K562 (cell line): ENCODE results near the gene GLIS1. TPM values are rescaled to one million over a fixed set of nuclear protein-coding genes. Genes with fewer than 3 reads are reported as not detected.

Source experiments
- CBFA2T2 ChIP-seq: fragments of 450-650 bp; conservative IDR thresholded peaks from 2 replicates; pipeline ENCODE4 v1.6.1; 2017; ENCODE audit warnings: mild to moderate bottlenecking
- CBFA2T3 ChIP-seq: fragments of 450-650 bp; IDR thresholded peaks from 2 replicates; pipeline ENCODE4 v1.6.1; 2017
- CXXC5 ChIP-seq: fragments of 250-450 bp; sonication (Bioruptor Pico); IDR thresholded peaks from 2 replicates; pipeline ENCODE4 v1.8.0; 2022; ENCODE audit warnings: inconsistent platforms, mild to moderate bottlenecking, moderate library complexity
- FOXK2 ChIP-seq, 2 experiments: fragments of 450-650 bp; IDR thresholded peaks in 1 of 2; conservative IDR thresholded peaks in 1 of 2; 2 replicates each; pipeline ENCODE4 v1.6.1; 2016; ENCODE audit warnings: low read depth in 2 of 2, mild to moderate bottlenecking in 1 of 2
- MGA ChIP-seq: fragments of 450-650 bp; IDR thresholded peaks from 2 replicates; pipeline ENCODE4 v1.6.1; 2016; ENCODE audit warnings: mild to moderate bottlenecking, moderate library complexity
- NCOR1 ChIP-seq: fragments of 450-650 bp; IDR thresholded peaks from 2 replicates; pipeline ENCODE4 v1.6.1; 2016; ENCODE audit warnings: mild to moderate bottlenecking, moderate library complexity
- RCOR1 ChIP-seq, 2 experiments: IDR thresholded peaks; 2 replicates each; pipeline ENCODE4 v1.6.1; 2012; ENCODE audit warnings: low read depth in 2 of 2, low read length in 2 of 2, borderline replicate concordance in 1 of 2, improper control_type of control experiment in 1 of 2
- SOX6 ChIP-seq: fragments of 450-650 bp; IDR thresholded peaks from 2 replicates; pipeline ENCODE4 v1.6.1; 2014; ENCODE audit warnings: mild to moderate bottlenecking
- TCF3 ChIP-seq: sonication (generic); formaldehyde crosslinking; IDR thresholded peaks from 2 replicates; pipeline ENCODE4 v1.4.0; 2020; ENCODE audit warnings: mild to moderate bottlenecking, missing genetic modification reagents
- ZBTB9 ChIP-seq: fragments of 450-650 bp; formaldehyde crosslinking; IDR thresholded peaks from 2 replicates; pipeline ENCODE4 v1.4.0; 2020; ENCODE audit warnings: mild to moderate bottlenecking, moderate library complexity
- ZNF707 ChIP-seq: fragments of 250-450 bp; sonication (Bioruptor Pico); conservative IDR thresholded peaks from 2 replicates; pipeline ENCODE4 v1.8.0; 2022; ENCODE audit warnings: inconsistent platforms, mild to moderate bottlenecking, moderate library complexity
- polyA plus RNA-seq, 8 experiments: library from polyadenylated mRNA; depleted of rRNA in 4 of 8; stranded (reverse) in 5 of 8; unstranded in 3 of 8; fragments of >200 nt; fragmentation: Nextera tagmentation in 2 of 8; fragmentation: Illumina TruSeq in 1 of 8; extraction: Ambion mirVana in 2 of 8; extraction: Trizol in 1 of 8; gene quantifications; 2 replicates each; pipeline versions ENCODE4 v1.2.1 to v1.2.3, GENCODE V29; 2011 to 2014; ENCODE audit warnings: inconsistent platforms in 1 of 8, missing spikeins in 1 of 8
- total RNA-seq, 7 experiments: library from RNA; depleted of rRNA in 6 of 7; stranded (reverse); fragments of >200 nt in 6 of 7; fragmentation: Illumina TruSeq in 2 of 7; extraction: Trizol in 2 of 7; gene quantifications; 2 replicates each; pipeline versions ENCODE4 v1.2.1 to v1.2.3, GENCODE V29; 2011 to 2021; ENCODE audit warnings: low replicate concordance in 1 of 7
- TF ChIP-seq, protein P1 (sequence below), 2 experiments: fragments of 450-650 bp; conservative IDR thresholded peaks; 2 replicates each; pipeline ENCODE4 v1.6.1; 2017; ENCODE audit warnings: mild to moderate bottlenecking in 2 of 2, moderate library complexity in 2 of 2
- TF ChIP-seq, protein P2 (sequence below): sonication (generic); formaldehyde crosslinking; IDR thresholded peaks from 2 replicates; pipeline ENCODE4 v1.9.0; 2022; ENCODE audit warnings: mild to moderate bottlenecking, missing genetic modification reagents

Gene GLIS1
- total and polyA plus RNA-seq, 9 of the 15 experiments (the other 6 are each of a cell fraction or from before 2014, with no cell fraction given), result not detected

DNA sequence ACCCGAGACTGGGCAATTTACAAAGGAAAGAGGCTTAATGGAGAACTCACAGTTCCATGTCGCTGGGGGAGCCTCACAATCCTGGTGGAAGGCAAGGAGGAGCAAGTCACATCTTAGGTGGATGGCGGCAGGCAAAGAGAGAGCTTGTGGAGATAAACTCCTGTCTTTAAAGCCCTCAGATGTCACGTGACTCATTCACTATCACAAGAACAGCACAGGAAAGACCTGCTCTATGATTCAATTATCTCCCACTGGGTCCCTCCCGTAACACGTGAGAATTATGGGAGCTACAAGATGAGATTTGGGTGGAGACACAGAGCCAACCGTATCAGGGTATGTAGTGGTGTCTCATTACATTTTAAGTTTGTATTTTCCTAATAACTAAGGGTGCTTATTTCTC, 21.5 kb upstream of the GLIS1 start (continued):
- TF ChIP-seq, protein P1, sequence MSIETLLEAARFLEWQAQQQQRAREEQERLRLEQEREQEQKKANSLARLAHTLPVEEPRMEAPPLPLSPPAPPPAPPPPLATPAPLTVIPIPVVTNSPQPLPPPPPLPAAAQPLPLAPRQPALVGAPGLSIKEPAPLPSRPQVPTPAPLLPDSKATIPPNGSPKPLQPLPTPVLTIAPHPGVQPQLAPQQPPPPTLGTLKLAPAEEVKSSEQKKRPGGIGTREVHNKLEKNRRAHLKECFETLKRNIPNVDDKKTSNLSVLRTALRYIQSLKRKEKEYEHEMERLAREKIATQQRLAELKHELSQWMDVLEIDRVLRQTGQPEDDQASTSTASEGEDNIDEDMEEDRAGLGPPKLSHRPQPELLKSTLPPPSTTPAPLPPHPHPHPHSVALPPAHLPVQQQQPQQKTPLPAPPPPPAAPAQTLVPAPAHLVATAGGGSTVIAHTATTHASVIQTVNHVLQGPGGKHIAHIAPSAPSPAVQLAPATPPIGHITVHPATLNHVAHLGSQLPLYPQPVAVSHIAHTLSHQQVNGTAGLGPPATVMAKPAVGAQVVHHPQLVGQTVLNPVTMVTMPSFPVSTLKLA (conservative IDR thresholded peaks at IDR 0.05), result peak; percentile 48 to 63; a peak in 3 of 4 replicates
- TF ChIP-seq MGA (peak; percentile 45; the same call in 1 of the 2 replicates), CXXC5 (CRISPR knock-in tag) (peak; percentile 43; the same call in 1 of the 2 replicates), ZNF707 (0 out of 2 replicates have a peak, but pooled peaks have one; percentile 35), TCF3 (CRISPR knock-in tag) (peak; percentile 45), CBFA2T2 (peak; percentile 92), SOX6 (peak; percentile 82), FOXK2 (conservative IDR thresholded peaks at IDR 0.05 in 1 of 2, IDR thresholded peaks at IDR 0.05 in 1 of 2; ENCODE audit: low read depth in 2 of 2) (peak in 1 of 2 experiments; percentile 59; a peak in 1 of 4 replicates), NCOR1 (0 out of 2 replicates have a peak, but pooled peaks have one; percentile 32), ZBTB9 (CRISPR knock-in tag) (0 out of 2 replicates have a peak, but pooled peaks have one; percentile 38), RCOR1 (IDR thresholded peaks at IDR 0.05; ENCODE audit: borderline replicate concordance in 1 of 2, low read depth in 2 of 2, low read length in 2 of 2) (peak in 1 of 2 experiments; percentile 88; a peak in 2 of 4 replicates), CBFA2T3 (peak; percentile 67)
- TF ChIP-seq, protein P2, sequence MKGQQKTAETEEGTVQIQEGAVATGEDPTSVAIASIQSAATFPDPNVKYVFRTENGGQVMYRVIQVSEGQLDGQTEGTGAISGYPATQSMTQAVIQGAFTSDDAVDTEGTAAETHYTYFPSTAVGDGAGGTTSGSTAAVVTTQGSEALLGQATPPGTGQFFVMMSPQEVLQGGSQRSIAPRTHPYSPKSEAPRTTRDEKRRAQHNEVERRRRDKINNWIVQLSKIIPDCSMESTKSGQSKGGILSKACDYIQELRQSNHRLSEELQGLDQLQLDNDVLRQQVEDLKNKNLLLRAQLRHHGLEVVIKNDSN (CRISPR knock-in tag), result peak; percentile 88
